HG03432 (cell line): ENCODE data around the gene BCKDHA.
"Not testable (repeated sequence)": the region's sequence is repeated elsewhere in the genome, so short reads cannot be mapped to it uniquely, and the experiment has no call there.

Source experiments
- ATAC-seq: cut with Tn5 transposase; IDR thresholded peaks from one replicate; pipeline ENCODE4 v1.9.1; 2021; ENCODE audit warnings: mild to moderate bottlenecking, moderate library complexity; ENCODE audit not compliant: unreplicated experiment

Gene BCKDHA

DNA sequence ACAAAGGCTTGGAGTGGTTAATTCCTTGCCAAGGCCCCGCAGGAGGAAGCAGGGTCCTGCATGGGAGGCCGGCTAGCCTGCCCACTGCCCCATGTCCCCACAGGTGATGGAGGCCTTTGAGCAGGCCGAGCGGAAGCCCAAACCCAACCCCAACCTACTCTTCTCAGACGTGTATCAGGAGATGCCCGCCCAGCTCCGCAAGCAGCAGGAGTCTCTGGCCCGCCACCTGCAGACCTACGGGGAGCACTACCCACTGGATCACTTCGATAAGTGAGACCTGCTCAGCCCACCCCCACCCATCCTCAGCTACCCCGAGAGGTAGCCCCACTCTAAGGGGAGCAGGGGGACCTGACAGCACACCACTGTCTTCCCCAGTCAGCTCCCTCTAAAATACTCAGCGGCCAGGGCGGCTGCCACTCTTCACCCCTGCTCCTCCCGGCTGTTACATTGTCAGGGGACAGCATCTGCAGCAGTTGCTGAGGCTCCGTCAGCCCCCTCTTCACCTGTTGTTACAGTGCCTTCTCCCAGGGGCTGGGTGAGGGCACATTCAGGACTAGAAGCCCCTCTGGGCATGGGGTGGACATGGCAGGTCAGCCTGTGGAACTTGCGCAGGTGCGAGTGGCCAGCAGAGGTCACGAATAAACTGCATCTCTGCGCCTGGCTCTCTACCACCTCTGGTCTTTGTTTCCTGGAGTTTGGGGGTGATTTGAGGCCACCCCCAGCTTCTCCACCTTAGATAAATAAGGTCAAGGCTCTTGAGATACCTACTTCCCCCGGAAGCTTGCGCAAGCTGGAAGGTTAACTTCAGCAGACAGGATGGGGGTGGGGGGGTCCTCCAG, 26.9 kb downstream of the BCKDHA start:
- ATAC-seq: no peak

DNA sequence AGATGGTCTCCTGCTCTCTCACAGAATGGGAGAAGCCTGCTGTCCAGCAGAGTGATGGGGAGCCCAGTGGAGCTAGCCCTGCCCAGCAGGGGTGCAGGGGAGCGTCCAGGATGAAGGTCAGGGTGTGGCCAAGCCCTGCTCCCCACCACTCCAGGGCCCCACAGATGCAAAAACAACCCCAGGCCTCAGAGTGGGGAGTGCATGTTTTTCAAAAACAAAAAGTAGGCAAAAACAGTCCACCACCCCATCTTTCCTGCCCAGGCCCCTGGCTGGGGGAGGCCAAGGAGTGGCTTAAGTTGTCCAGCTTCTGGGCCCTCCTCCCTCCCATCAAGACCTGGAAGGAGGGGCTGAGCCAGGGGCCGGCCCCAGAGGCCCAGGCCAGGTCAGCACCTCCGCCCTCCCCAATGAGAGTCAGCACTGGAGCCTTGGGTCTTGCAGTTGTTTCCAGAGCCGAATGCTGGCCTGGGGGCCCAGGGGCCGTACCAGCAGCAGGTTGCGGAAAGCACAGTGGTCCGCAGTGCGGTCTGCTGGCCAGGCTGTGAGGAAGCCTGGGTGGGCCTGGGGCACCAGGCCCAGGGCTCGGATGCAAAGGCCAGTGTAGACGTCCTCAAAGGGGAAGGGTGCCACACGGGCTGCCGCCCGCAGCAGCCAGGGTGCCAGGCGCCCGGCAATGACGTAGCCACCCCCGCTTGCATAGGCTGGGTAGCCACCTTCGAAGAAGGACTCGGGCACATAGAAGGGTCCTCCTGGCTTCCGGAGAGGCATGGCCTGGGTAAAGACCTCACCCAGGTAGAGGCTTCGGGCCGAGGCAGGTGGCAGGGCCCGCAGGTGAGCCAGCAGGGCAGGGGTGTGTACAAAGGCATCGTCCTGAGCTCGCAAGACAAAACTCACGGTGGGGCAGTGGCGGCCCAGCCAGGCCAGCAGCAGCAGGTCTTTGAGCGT, 27.8 kb downstream of the BCKDHA start:
- no peak for ATAC-seq

DNA sequence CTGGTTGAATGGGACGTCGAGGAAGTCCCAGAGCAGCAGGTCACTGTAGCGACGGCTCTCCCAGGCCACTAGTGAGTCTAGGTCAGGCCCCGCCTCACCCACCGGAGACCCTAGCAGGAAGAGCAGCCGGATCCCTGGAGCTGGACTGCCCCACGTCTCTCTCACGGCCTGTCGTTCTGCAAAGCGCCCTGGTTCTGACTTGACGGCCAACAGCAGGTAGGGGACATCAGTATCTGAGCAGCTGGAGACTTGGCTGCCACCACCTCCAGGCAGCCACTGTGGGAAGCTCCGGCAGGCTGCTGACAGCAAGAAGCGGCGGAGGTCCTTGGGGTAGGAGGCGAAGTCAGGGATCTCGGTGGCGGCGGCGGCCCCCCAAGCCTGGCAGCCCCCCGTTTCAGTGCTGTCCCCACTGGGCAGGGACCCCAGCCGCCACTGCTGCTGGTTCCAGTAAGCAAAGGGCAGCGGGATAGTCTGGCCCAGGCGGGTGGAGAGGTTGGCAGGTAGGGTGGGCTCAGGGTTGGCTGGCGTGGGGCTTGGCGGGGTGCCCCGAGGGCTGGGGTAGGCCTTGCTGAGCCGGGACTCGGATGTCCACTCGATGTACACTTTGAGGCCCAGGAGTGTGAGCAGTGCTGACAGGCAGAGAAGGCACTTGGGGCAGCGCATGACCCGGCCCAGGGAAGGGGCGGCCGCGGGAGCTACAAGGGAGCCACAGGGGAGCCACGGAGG, 28.7 kb downstream of the BCKDHA start:
- ATAC-seq: no peak

DNA sequence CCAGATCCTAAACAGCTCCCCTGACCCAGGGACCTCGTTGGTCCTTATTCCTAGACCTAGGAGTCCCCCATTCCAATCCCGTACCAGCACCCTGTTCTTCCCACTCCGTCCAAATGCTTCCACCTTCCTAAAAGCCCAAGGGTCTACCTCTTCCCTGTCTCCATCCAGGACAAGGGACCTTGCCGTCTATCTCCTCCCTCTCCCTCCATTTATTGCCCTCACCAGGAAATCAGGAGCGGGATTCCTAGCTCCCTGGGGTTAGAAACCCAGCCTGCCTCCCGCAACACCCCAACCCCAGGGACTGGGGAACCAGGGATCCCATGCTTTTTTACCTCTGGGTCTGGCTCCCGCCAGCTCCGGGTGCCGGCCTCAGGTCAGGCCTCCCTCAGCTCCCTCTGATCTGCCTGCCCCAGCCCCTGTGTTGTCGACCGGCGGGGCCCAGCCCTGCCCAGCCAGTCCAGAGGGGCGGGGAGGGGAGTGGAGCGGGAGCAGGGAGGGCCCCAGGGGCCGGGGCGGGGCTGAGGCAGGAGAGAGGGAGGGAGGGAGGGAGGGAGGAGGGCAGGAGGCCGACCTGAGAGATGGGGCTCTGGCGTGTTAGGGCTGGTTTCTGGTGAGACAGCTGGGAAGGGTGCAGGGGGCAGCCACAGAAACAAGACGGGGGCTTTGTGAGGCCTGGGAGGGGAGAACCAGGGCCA, 29.5 kb downstream of the BCKDHA start, which contains the start of gene B3GNT8:
Gene B3GNT8, minus strand, starts transcription at position 423 of the 695 bp plus-strand sequence. CDS start 596 bp downstream, outside the sequence.
- ATAC-seq: peak; percentile 59

DNA sequence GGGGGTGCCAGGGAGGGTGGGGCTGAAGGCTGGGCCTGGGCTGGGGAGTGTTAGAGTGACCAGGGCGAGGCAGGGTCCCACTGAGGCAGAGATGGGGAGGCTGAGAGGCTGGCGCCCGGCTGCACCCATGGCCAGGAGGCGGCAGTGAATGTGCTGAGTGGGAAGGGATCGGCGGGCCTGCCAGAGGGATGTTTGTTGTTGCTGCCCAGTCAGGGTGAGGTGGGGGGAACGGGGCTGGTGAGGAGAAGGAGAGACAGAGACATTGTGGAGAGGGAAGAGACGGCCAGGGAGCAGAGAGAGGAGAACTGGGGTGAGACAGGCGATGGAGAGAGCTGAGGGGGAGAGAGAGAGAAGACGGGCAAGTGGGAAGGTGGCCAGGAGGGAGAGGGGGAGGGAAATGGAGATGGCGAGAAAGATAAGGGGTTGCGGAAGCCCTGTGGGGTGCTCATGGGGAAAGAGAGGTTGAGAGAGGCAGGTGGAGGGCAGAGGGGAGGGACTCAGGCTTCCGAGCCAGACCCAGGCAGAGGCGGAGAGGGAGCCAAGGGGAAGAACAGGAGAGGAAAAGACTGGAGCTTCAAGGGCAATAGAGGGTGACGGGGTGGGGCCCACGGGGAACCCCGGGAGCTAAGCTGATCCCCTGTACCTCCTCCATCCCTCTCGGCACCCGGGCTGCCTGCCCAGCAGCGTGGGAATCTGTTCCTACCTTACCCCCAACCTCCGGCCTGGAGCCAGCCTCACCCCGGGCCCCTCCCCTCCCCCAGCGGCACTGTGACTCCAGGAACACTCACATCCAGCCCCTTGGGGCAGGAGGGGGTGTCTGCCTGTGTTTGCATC, 30.2 kb downstream of the BCKDHA start:
- ATAC-seq: peak; percentile 7

DNA sequence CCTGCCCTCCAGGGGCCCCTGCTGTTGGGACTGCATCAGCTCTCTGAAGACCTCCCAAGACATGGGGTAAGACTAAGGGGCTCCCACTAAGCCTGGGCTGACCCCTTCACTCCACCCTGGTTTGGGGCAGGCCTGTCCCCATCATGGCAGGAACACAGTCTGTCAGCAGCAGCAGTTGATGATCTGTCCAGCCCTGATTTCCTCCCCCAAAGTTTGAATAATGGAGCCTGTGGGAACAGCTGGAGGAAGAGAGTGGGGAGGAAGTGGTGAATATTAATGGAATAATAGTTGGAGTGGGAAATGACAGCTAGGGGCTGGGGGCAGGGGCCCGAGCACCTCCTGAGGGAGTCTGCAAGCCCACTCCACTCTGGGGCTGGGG, 30.9 kb downstream of the BCKDHA start:
- ATAC-seq: no peak

DNA sequence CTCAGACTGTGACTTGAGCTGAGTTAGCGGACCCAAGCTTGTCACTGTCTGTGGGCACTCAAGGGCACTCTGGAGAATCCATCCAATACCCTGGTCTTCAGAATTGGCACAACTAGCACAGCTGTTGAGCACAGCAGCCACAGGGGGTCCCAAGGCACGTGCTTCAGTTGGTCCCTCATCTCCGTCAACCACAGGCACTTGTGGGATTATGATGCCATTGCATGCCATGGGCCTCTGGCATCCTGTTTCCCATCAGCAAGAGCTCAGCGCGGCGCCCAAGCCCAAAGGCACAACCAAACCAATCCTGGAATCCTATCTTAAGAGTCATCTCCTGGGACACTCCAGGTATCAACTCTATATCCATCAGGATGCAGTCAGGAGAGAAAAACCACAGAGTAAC, 33.3 kb downstream of the BCKDHA start:
- no peak for ATAC-seq

DNA sequence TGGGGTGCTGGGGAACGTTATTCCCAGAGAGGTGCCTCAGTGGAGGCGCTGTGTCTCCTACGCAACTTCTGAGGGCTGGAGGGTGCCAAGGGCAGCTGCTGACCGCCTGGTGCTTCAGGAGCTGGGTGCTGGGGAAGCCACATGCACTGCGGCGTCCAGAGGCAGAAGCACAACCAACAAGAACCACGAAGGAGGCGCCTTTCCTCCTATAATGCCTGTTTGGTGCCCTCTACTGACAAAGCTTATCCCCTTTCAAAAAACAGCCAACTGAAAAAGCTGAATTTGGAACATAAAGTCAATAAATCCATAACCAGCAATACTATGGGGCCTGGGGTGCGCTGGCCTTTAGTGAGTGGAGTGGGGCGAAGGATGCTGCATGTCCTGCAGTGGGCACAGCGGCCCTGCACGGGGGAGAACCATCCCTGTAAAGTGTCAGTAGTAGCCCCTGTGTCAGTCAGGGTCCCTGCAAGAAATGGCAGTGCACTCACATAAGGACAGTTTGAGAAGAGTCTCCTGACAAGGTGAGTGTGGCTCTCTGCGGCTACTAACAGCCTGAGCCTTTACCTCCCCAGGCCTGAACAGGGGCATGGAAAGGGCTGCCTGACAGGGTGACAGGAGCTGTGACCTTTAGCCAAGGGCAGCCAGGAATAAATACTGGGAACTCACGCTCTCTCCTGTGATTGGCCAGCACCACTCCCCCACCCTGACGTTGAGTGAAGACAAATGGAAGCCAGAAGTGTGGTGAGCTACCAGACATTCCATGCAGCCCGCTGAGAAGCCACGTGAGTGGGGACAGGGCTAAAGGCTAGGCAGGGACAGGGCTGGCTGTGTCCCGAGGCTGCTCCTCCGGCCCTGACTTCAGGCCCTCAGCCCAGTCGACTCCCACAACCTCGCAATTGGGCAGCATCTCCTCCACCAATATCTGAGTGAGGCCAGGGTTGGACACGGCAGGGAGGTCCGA, 34.1 kb downstream of the BCKDHA start:
- no peak for ATAC-seq

DNA sequence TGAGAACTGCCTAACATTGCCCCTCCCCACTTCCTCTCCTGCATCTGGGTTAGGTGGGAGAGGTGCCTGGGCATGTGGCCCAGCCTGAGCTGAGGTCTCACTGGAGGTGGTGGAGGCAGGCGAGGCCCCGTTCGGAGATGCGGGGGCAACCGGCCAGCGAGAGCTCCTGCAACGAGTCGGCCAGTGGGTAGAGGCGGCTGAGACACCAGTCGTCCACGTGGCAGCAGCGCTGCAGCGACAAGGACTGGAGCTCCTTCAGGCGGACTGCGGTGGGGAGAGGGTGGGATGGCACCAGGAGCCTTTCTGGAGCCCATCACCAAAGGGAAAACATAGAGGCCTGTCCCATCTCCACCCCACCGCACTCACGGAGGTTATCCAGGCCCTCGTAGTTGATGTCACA, 35.6 kb downstream of the BCKDHA start:
- no peak for ATAC-seq

DNA sequence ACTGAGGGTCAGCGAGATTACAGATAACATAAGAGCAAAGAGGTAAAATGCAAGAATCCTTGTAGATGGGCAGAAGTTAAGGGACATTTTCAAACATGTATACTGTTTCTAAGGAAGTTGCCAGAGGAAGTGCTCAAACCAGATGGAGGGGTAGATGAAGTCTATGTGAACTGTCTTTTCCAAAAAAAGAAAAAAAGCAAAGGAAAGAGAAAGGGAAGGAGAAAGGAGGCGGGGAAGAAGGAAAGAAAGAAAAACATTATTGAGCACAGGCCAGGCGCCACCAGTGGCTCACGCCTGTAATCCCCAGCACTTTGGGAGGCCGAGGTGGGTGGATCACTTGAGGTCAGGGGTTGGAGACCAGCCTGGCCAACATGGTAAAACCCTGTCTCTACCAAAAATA, 36.8 kb downstream of the BCKDHA start:
- ATAC-seq: no peak

DNA sequence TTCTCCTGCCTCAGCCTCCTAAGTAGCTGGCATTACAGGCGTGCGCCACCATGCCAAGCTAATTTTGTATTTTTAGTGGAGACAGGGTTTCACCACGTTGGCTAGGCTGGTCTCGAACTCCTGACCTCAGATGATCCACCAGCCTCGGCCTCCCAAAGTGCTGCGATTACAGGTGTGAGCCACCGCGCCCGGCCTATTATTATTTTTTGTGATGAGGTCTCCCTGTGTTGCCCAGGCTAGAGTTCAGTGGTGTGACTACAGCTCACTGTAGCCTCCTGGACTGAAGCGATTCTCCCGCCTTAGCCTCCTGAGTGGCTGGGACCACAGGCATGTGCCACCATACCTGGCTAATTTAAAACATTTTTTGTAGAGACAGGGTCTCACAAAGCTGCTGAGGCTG, 37.8 kb downstream of the BCKDHA start:
- ATAC-seq: not testable (repeated sequence)

DNA sequence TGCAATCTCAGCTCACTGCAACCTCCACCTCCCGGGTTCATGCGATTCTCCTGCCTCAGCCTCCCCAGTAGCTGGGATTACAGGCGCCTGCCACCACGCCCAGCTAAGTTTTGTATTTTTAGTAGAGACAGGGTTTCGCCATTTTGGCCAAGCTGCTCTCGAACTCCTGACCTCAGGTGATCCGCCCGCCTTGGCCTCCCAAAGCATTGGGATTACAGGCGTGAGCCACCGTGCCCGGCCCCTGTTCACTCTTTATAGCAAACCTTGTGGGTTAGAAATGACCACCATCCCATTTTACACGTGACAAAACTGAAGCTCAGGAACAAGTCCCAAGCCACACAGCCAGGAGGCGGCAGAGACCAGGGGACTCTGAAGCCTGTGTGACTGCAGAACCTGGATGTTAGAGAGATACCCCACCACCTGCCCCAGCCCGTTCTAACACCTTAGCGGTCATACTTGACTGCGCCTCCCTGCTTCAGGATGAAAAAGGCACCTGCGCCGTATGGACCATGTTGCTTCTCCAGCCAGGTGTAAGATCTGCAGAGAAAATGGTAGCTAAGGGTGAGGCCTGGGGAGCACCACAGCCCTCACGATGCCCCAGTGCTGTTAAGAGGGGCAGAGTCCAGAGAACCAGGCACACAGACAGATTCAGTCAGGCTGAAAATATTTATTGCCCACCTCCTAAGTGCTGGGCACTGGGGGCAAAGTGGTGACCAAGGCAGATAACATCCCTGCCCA, 38.5 kb downstream of the BCKDHA start:
- ATAC-seq: no peak

DNA sequence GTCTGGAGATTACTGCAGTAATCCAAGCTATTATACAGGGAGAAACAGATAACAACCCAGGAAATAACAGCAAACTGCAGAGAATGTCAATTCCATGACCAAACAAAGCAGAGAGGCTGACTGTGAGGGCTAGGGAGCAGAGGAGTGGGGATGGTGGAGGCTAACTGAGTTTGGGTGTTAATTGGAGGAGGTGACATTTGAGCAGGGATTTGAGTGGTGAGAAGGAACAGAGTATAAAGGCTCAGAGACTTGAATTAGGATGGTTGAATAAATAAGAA, 39.0 kb downstream of the BCKDHA start:
- no peak for ATAC-seq

DNA sequence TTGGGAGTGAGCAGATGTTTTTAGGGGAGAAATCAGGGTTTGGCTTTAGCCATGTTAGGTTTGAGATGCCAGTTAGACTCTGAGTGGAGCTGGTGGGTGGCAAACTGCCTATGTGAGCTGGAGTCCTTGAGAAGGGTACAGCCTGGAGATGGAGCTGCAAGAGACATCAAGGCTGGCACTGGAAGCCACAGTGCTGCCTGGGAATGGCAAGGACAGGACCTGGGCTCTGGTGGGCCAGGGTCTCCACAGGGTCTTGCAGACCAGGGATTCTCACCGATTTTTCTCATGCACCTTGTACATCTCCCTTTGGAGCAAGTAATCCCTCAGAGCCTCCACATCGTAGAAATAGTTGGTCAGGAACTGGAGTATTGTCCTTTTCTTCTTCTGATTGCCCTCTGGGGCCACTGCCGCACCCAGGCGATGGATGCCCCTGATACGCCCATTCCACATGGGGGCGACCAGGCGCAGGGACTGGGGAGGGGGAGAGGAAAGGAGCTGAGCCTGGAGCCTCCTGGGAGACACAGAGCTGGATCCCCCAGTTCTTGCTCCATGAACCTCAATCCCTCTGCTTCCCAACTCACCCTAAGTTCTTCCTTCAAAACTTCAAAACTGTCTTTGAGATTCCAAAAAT, 40.4 kb downstream of the BCKDHA start:
- ATAC-seq: no peak

DNA sequence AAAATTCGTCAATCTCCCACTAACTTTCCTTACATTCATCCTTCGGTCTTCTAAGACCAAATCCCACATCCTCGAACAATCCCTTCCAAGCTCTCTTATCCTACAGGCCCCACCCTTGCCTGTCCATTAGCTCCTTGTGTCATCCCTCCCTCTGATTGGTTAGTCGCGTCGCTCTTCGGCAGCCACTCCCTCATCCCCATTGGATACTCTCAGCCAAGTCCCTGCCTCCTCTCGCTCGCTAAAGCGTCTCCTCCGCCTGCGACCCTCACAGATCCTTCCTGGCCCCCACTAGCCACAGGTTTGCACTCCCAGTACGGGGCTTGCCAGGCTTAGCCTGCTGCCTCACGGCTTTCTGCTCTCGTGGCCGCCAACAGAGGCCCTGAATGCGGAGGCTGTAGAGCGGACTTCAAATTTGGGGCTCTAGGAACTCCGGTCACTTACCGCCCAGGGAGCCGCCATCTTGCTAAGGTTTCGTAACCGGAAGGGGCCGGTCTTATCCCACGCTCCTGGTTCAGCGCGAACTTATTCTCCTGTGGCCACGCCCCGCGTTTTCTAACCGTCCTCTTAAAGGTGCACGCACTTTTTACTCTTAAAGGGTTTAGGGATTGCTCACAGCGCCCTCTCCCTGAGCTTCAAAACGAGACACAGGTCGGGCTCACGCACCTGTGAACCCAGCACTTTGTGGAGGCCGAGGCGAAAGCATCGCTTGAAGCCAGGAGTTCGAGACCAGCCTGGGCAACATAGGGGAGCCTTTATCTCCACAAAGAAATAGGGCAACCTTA, 42.0 kb downstream of the BCKDHA start, which contains the start of gene DMAC2:
Gene DMAC2, minus strand, starts transcription at position 472 of the 782 bp plus-strand sequence. Its CDS starts 13 bp downstream, at position 459.
- peak; percentile 89 for ATAC-seq

DNA sequence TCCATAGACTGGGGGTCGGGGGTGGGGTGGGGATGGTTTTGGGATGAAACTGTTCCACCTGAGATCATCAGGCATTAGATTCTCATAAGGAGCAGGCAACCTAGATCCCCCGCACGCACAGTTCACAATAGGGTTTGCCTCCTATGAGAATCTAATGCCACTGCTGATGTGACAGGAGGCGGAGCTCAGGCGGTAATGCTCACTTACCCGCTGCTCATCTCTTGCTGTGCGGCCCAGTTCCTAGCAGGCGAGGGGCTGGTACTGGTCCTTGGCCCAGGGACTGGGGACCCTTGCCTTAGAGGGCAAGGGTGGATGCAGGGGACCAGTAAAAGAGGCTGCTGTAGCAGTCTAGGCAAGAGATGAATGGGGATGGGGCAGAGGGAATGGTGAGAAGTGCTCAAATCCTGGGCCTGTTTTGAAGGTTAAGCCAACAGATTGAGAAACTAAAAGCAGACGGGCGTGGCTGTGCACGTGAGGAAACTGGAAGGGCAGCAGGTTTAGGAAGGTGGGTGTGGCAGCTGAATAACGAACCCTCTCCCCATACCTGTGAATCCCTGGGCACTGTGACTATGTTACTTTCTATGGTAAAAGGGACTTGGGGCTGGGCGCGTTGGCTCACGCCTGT, 43.8 kb downstream of the BCKDHA start:
- ATAC-seq: no peak
